ENCODE measurements around the gene PRDM16. TPM values are rescaled to one million over a fixed set of nuclear protein-coding genes. Genes with fewer than 3 reads are reported as not detected.

The PRDM16 gene
- total RNA-seq, 1 donor from 2014 or later, result 0.79 TPM

GRCh38 chr1:3364551-3364950 is 295.5 kb downstream of the PRDM16 start:
- TF ChIP-seq CTCF (IDR thresholded peaks at IDR 0.05; ENCODE audit: insufficient read depth, low read length, severe bottlenecking), result no peak
- Histone ChIP-seq H3K36me3 (ENCODE audit: control insufficient read depth, insufficient read depth, low read length) (no peaks in the 10 kb centered on the region), H3K27me3 (ENCODE audit: control insufficient read depth, insufficient read depth, low read length) (no peaks in the 10 kb centered on the region), H3K4me3 (ENCODE audit: low read depth, low read length) (no peak overlapping the region)
- no peak for FAIRE-seq
- no peak for DNase-seq (ENCODE audit: low read depth)

- Histone ChIP-seq H3K36me3 (ENCODE audit: control insufficient read depth, insufficient read depth, low read length) (no peaks in the 10 kb centered on the region), H3K4me3 (ENCODE audit: low read depth, low read length) (no peak overlapping the region), H3K27me3 (ENCODE audit: control insufficient read depth, insufficient read depth, low read length) (no peaks in the 10 kb centered on the region)
- DNase-seq (ENCODE audit: low read depth) (no peak), FAIRE-seq (no peak)
- no peak for TF ChIP-seq CTCF (IDR thresholded peaks at IDR 0.05; ENCODE audit: insufficient read depth, low read length, severe bottlenecking)
These were observed 296.0 kb downstream of the PRDM16 start for GRCh38 chr1:3364983-3365382.

GRCh38 chr1:3365523-3366125 is 296.6 kb downstream of the PRDM16 start:
- no peaks in the 10 kb centered on the region for H3K27me3 ChIP-seq (ENCODE audit: control insufficient read depth, insufficient read depth, low read length)
- H3K36me3 ChIP-seq (ENCODE audit: control insufficient read depth, insufficient read depth, low read length), result no peaks in the 10 kb centered on the region
- FAIRE-seq (no peak), DNase-seq (ENCODE audit: low read depth) (no peak)
- H3K4me3 ChIP-seq (ENCODE audit: low read depth, low read length), result no peak overlapping the region
- TF ChIP-seq CTCF (IDR thresholded peaks at IDR 0.05; ENCODE audit: insufficient read depth, low read length, severe bottlenecking), result no peak

- Histone ChIP-seq H3K4me3 (ENCODE audit: low read depth, low read length) (no peak overlapping the region), H3K36me3 (ENCODE audit: control insufficient read depth, insufficient read depth, low read length) (no peaks in the 10 kb centered on the region), H3K27me3 (ENCODE audit: control insufficient read depth, insufficient read depth, low read length) (no peaks in the 10 kb centered on the region)
- no peak for FAIRE-seq
- DNase-seq (ENCODE audit: low read depth), result no peak
- TF ChIP-seq CTCF (IDR thresholded peaks at IDR 0.05; ENCODE audit: insufficient read depth, low read length, severe bottlenecking), result no peak
These were observed 297.4 kb downstream of the PRDM16 start for GRCh38 chr1:3366126-3367051.

GRCh38 chr1:3367376-3367775 is 298.4 kb downstream of the PRDM16 start:
- FAIRE-seq (no peak), DNase-seq (ENCODE audit: low read depth) (no peak)
- Histone ChIP-seq H3K27me3 (ENCODE audit: control insufficient read depth, insufficient read depth, low read length) (no peaks in the 10 kb centered on the region), H3K36me3 (ENCODE audit: control insufficient read depth, insufficient read depth, low read length) (no peaks in the 10 kb centered on the region), H3K4me3 (ENCODE audit: low read depth, low read length) (no peak overlapping the region)
- no peak for TF ChIP-seq CTCF (IDR thresholded peaks at IDR 0.05; ENCODE audit: insufficient read depth, low read length, severe bottlenecking)

Data from bronchial epithelial cell (primary cell).